HG03520 (cell line): ENCODE data around the gene TMEM205.

ENCODE experiments used
- ATAC-seq: cut with Tn5 transposase; IDR thresholded peaks from one replicate; pipeline ENCODE4 v1.9.1; 2021; ENCODE audit warnings: mild to moderate bottlenecking, moderate library complexity; ENCODE audit not compliant: unreplicated experiment

The TMEM205 gene

DNA sequence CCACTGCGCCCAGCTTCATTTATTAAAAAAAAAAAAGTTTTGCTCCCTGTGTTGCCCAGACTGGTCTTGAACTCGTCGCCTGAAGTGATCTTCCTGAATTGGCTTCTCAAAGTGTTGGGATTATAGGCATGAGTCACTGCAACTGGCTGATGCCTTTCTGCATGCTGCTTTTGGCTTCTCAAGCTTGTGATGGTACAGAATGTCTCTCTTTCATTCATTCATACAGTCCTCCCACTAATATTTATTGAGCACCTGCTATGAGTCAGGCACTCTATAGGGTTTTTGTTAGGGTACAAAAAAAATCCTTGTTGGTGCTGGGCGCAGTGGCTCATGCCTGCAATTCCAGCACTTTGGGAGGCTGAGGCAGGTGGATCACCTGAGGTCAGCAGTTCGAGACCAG lies 41.1 kb downstream of the TMEM205 start:
- no peak for ATAC-seq

DNA sequence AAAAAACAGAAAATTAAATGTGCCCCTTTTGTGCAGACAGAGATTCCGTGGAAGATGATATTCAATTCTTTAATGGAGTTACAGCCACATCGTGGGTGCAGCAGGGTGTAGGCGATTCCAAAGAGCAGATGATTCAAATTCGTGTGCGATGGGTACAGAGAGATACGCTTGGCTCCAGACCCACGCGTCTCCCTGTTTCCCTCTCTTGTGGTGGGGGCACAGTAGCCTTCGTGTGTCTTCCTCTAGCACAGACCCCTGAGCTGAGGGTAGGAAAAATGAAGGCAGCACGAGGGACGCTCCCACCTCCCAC lies 45.3 kb downstream of the TMEM205 start:
- ATAC-seq = no peak

DNA sequence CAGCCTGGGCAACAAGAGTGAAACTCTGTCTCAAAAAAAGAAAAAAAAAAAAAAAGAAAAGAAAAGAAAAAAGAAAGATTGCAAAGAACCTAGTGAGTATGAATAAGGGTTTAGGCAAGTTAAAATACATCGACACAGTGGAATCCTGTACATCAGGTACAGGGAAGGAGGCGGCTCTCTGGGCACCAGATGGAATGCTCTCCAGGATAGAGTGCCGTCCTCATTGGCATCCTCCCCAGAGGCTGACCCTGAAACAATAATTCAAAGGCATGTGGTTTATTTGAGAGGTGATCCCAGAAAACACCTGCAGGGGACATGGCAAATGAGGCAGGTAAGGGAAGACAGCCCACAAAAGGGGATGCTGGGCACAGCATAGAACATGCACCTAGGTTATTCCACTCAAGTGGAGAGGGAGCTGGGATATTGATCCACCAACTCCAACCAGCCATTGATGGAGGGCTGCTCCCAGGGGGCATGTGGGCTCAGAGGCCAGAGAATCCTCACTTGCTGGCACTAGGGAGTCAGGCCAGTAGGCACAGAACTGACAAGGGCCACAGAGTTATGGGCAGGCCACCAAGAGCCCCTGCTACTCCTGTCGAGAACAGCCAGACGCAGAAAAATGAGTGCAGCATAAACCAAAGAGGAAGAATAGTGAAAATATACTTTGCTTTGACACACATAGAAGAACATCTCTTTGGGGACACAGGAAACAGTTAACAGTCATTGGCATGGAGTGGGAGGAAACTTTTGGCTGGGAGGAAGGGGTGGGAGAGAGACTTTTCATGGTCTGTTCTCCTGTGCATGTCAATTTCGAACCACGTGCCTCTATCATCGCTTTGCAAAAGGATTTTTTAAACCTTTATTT lies 45.9 kb downstream of the TMEM205 start:
- no peak for ATAC-seq

DNA sequence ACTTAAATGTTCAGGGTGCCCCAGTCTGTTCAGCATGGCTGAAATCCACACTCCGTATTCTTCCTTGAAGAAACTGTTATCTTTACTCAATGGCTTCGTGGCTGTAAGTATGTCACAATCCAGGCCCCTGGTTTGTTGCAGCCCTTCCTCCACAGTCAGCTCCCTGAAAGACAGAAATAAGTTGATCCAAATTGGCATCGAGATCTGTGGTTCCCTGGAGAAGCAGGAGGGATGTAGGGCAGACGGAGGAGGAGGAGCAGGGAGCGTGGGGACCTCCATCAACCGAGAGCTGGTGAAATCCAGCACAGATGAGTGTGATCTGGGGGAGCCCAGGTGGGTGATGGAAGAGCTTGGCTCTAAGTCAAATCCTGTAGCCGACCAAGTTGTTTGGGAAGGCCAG lies 49.8 kb downstream of the TMEM205 start:
- no peak for ATAC-seq

DNA sequence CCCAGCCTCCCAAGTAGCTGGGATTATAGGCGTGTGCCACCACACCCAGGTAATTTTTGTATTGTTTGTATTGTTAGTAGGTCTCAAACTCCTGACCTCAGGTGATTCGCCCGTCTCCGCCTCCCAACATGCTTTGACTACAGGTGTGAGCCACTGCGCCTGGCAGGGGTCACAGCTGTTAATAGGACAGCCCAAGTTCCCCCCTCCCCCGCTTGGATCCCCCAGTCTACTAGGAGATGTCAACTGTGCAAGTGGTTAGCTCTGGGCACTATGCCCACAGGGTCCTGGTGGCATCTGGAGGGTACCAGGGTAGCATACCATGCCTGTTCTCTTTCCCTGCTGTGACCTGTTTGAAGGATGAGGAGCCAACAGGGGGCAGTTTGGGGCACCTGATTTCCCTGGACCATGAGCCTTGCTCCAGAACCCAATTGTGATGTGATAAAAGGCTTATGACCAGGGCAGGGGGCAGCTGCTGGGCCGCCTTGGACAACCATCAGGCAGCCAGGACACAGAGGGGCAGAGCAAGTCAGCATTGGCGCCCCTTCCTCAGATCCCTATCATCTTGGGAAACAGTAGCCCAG lies 50.3 kb downstream of the TMEM205 start, which contains the start of gene TSPAN16:
Gene TSPAN16 (plus strand): TSS at position 496 of the 581 bp plus-strand sequence. CDS start 138 bp downstream, outside the sequence.
- no peak for ATAC-seq

DNA sequence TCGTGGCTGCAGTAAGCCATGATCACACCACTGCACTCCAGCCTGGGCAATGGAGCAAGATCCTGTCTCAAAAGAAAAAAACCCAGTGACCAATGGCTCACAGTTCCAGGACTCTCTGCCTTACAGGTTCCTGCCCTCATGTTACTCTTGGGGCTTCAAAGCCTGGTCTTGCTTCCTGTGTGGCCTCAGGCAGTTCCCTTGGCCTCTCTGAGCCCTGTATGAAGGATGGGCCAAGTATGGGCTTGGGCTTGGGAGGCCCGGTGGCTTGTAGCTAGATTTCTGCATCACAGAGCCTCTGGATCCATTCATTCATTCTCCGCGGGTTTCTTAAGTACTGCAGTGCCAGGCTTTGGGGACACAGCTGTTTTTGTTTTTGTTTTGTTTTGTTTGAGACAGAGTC lies 50.9 kb downstream of the TMEM205 start:
- ATAC-seq = no peak

DNA sequence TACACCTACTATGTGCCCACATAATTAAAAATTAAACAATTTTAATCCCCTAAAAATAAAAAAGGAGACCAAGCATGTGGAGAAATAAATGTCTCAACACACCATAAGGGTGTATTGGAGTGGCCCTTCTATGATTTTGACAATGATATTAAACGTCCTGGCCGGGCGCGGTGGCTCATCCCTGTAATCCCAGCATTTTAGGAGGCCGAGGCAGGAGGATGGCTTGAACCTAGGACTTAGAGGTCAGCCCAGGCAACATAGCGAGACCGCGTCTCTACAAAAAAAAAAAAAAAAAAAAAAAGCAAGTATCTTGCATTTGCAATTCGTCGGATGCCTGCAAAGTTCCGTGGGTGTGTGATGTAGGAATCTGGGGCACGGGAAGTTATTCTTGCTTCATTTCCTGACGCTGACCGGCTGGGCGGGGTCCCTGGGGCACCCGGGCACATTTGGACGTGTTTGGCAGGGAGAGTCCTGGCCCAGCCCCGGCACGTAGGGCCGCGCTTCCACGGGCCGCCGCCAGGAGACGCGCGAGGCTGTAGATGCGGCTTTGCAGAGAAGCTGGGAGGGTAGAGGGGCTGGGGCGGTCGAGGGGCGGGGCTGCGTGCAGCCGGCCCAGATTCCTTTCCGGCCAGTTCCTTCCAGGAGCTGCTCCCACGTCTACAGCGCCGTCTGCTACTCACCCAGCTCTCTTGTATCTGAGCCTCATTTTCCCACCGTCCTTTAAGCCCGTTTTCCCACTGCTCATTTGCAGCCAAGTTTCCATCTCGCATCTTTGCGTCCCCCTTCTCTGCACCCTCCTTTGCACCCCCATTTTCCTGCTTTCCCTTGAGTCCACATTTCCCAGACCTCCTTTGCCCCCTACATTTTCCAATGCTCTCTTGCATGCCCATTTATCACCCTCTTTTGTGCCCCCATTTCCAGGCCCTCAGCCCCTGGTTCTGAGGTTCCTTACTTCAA lies 52.4 kb downstream of the TMEM205 start:
- ATAC-seq = no peak
